Measurements from ENCODE around the gene UACA. TPM values are rescaled to one million over a fixed set of nuclear protein-coding genes. Genes with fewer than 3 reads are reported as not detected.
A peak's percentile ranks its signal among the peaks of the same experiment; 100 is the strongest.
"Not testable (repeated sequence)": the region's sequence is repeated elsewhere in the genome, so short reads cannot be mapped to it uniquely, and the experiment has no call there.

UACA gene, protein sequence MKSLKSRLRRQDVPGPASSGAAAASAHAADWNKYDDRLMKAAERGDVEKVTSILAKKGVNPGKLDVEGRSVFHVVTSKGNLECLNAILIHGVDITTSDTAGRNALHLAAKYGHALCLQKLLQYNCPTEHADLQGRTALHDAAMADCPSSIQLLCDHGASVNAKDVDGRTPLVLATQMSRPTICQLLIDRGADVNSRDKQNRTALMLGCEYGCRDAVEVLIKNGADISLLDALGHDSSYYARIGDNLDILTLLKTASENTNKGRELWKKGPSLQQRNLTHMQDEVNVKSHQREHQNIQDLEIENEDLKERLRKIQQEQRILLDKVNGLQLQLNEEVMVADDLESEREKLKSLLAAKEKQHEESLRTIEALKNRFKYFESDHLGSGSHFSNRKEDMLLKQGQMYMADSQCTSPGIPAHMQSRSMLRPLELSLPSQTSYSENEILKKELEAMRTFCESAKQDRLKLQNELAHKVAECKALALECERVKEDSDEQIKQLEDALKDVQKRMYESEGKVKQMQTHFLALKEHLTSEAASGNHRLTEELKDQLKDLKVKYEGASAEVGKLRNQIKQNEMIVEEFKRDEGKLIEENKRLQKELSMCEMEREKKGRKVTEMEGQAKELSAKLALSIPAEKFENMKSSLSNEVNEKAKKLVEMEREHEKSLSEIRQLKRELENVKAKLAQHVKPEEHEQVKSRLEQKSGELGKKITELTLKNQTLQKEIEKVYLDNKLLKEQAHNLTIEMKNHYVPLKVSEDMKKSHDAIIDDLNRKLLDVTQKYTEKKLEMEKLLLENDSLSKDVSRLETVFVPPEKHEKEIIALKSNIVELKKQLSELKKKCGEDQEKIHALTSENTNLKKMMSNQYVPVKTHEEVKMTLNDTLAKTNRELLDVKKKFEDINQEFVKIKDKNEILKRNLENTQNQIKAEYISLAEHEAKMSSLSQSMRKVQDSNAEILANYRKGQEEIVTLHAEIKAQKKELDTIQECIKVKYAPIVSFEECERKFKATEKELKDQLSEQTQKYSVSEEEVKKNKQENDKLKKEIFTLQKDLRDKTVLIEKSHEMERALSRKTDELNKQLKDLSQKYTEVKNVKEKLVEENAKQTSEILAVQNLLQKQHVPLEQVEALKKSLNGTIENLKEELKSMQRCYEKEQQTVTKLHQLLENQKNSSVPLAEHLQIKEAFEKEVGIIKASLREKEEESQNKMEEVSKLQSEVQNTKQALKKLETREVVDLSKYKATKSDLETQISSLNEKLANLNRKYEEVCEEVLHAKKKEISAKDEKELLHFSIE (N-terminal part only)
- total RNA-seq (under 1 TPM; 0.15 to 0.28 TPM), polyA plus RNA-seq (under 1 TPM in 1 of 2 donors, not detected in 1; 0.40 TPM)

DNA sequence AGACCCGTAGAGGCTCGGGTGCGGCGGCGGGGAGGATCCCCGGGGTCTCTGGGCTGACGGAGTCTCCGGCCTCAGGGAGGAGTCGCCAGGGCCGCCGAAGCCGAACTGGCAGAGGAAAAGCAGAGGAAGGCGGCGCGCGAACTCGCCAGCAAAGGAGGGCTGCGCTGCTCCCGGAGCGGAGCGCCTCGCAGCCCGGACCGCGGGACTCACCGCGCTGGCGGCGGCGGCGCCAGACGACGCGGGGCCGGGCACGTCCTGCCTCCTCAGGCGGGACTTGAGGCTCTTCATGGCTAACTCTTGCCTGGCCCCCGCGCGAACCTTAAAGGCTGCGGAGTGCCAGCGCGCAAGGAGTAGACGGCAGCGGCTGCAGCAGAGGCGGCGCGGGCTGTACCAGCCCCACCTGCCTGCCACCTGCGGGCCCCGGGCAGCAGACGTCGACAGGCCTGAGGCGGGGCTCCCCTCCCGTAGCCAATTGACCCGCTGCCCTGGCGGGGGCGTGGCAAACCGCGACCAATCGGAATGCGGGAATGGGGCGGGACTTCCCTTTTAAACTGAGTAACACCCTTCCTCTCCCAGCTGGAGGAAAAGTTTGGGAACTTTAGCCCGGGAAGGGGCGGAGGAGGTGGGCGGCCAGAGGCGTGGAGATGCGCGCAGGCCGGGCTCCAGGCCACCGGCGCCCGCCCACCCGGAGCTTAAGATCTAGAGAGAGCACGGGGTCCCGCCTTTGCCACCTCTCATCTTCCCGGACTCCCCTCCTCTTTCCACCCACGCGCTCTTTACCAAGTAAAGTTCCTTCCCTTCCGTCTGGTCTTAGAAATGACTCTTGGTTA lies at the start of gene UACA:
UACA (minus strand) TSS at position 439 of the 830 bp plus-strand sequence; CDS start at position 288, 151 bp downstream.
- Mint-ChIP-seq H3K27ac (peak within 1 kb of the TSS in 3 of 7 donors; percentile 25 to 66 (median 25)), H3K4me1 (peaks cover 8 to 19% (median 16%) of the 10 kb centered on the region in 4 donors), H3K4me3 (peak within 1 kb of the TSS; percentile 79 to 93 (median 87)), H3K36me3 (no peaks in the 10 kb centered on the region), H3K27me3 (peaks cover 29 to 49% of the 10 kb centered on the region in 2 donors), H3K9me3 (peaks cover 0 to 2% (median 0%) of the 10 kb centered on the region in 8 donors)
- POLR2A ChIA-PET (ENCODE audit: partially characterized antibody), result no interaction called here
- Histone ChIP-seq H3K36me3 (ENCODE audit: insufficient read depth, low read length) (no peaks in the 10 kb centered on the region), H3K9me3 (ENCODE audit: control insufficient read depth in 1 of 2, low read length in 2 of 2) (no peaks in the 10 kb centered on the region), H3K27ac (ENCODE audit: low read depth, low read length) (no peak within 1 kb of the TSS), H3K4me1 (ENCODE audit: insufficient read depth, low read length) (peaks cover 22% of the 10 kb centered on the region), H3K4me3 (ENCODE audit: low read length in 2 of 2) (peak within 1 kb of the TSS in 1 of 2 donors; percentile 48), H3K27me3 (ENCODE audit: insufficient read depth, low read length) (peaks cover 36% of the 10 kb centered on the region)
- peak; percentile 46 to 63 (median 59) for DNase-seq
- intact Hi-C loops (cut with micrococcal nuclease), result no loop called here
- CTCF ChIA-PET (ENCODE audit: partially characterized antibody), result no interaction called here

DNA sequence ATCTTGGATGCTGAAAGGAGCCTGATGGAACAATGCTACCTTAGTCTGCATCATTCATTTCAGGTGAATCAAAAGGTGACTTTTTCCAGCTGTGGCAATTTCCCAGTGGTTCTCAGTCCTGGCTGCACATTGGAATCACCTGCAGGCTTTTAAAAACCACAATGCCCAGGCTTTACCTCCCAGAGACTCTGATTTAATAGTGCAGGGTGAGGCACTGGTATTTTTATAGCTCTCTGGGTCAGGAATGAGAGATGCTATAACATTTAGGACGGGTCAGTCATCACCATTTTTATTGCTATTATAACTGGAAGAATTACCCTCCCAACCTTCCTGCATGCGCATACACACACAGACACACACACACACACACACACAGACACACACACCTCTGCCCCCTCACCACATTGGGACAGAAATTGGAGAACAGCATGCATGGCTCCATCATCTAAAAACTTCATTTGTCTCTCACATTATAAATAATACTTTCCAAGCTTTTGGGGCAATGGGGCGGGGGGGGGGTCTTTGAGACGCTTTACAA lies 49.5 kb upstream of the UACA start:
- H3K36me3 Mint-ChIP-seq, result no peaks in the 10 kb centered on the region
- ChIA-PET CTCF (ENCODE audit: partially characterized antibody) (interaction anchor here (0.7 to 3.7 kb wide), 8 partner anchors 8 to 1180 kb away, joined by 3 to 26 read pairs (median 6); no protein-coding TSS in a partner anchor), POLR2A (ENCODE audit: partially characterized antibody) (no interaction called here)
- Histone ChIP-seq H3K27ac (ENCODE audit: low read depth, low read length) (no peak overlapping the region), H3K36me3 (ENCODE audit: insufficient read depth, low read length) (no peaks in the 10 kb centered on the region), H3K27me3 (ENCODE audit: insufficient read depth, low read length) (no peaks in the 10 kb centered on the region), H3K4me3 (ENCODE audit: low read length in 2 of 2) (no peak overlapping the region), H3K4me1 (ENCODE audit: insufficient read depth, low read length) (peaks cover 3% of the 10 kb centered on the region), H3K9me3 (ENCODE audit: control insufficient read depth in 1 of 2, low read length in 2 of 2) (no peaks in the 10 kb centered on the region)
- no peak for DNase-seq
- H3K27ac Mint-ChIP-seq, result no peak overlapping the region
- peaks cover 0 to 5% (median 3%) of the 10 kb centered on the region in 4 donors for H3K4me1 Mint-ChIP-seq
- intact Hi-C loops (cut with micrococcal nuclease), result loop anchor here (2.0 kb wide), 1 partner anchor 142 kb away; no protein-coding TSS in a partner anchor
- peaks cover 11 to 13% of the 10 kb centered on the region in 2 donors for H3K27me3 Mint-ChIP-seq
- no peak overlapping the region for H3K4me3 Mint-ChIP-seq
- H3K9me3 Mint-ChIP-seq, result no peaks in the 10 kb centered on the region

DNA sequence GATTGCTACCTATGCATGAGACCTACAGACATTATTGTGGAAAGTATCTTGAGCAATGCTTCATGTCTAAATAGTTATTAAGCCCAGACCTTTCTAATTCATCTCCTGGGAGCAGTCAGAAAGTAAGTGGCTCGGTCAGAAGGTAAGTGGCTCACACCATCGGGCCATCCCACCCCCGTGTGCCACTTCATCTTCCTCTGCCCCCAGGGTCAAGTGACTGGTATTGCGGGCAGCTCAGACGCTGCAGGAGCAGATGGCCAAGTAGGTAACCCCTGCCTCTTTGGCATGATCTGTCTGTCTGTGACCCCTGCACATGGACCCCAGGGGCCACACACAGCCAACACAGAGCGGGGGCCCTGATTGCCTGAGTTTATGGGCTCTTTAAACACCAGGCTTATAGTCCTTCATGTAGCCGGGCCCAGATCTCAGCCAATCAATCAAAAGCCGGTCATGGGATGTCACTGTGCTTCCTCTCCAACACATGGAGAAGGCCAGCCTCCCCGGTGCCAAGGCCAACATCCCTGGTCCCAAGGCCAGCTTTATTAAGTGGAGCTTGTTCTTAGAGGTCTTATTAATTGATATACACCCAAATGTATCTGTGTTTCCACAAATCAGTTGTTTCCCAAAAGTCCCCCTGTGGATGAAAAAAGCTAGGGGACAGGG lies 47.7 kb upstream of the UACA start:
- no peaks in the 10 kb centered on the region for H3K36me3 ChIP-seq (ENCODE audit: insufficient read depth, low read length)
- no peaks in the 10 kb centered on the region for H3K9me3 Mint-ChIP-seq
- no peak overlapping the region for H3K27ac Mint-ChIP-seq
- POLR2A ChIA-PET (ENCODE audit: partially characterized antibody), result no interaction called here
- peaks cover 11 to 13% of the 10 kb centered on the region in 2 donors for H3K27me3 Mint-ChIP-seq
- no peak for DNase-seq
- no peaks in the 10 kb centered on the region for H3K9me3 ChIP-seq (ENCODE audit: control insufficient read depth in 1 of 2, low read length in 2 of 2)
- H3K4me1 Mint-ChIP-seq, result peaks cover 0 to 9% (median 5%) of the 10 kb centered on the region in 4 donors
- CTCF ChIA-PET (ENCODE audit: partially characterized antibody), result interaction anchor here (0.6 to 3.7 kb wide), 17 partner anchors 8 to 1554 kb away, joined by 3 to 26 read pairs (median 4); no protein-coding TSS in a partner anchor
- no peaks in the 10 kb centered on the region for H3K27me3 ChIP-seq (ENCODE audit: insufficient read depth, low read length)
- H3K27ac ChIP-seq (ENCODE audit: low read depth, low read length), result no peak overlapping the region
- H3K36me3 Mint-ChIP-seq, result no peaks in the 10 kb centered on the region
- no peak overlapping the region for H3K4me3 Mint-ChIP-seq
- H3K4me1 ChIP-seq (ENCODE audit: insufficient read depth, low read length), result peaks cover 3% of the 10 kb centered on the region
- H3K4me3 ChIP-seq (ENCODE audit: low read length in 2 of 2), result no peak overlapping the region
- intact Hi-C loops (cut with micrococcal nuclease), result no loop called here

DNA sequence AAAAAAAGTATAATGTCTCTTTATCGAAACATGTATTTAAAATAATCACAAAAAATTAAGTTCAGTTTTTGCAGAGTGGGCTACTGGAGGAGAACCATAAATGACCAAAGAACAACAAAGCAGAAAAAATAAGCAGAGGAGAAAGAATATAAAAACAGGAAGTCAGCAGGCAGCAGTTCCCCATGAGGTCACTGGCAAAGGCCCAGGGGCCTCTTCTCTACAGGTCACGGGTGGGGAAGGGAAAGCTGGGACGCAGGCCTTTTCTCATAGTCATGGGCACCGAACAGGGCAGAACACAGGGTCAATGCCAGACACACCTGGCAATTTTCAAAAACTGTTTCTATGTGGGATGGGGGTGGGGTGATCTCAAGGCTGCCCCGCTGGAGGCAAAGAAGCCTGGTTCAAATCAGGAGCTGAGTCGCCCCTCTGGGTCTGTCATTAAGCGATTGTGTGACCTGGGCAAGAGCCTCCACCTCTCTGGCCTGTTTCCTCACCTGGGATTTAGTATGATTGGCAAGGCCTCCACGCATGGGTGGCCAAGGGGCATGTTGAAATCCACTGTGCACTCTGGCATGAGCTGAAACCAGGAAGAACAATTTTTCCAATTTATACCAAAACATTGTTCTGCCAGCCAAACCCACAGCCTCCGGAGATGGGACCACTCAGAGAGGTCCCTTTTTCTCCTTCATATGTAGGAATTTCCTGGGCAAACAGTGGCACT lies 43.8 kb upstream of the UACA start:
- no peak overlapping the region for H3K4me3 ChIP-seq (ENCODE audit: low read length in 2 of 2)
- H3K27me3 Mint-ChIP-seq, result peaks cover 11 to 12% of the 10 kb centered on the region in 2 donors
- peaks cover 0 to 8% (median 5%) of the 10 kb centered on the region in 4 donors for H3K4me1 Mint-ChIP-seq
- H3K36me3 Mint-ChIP-seq, result no peaks in the 10 kb centered on the region
- intact Hi-C loops (cut with micrococcal nuclease), result no loop called here
- no peak for DNase-seq
- H3K9me3 ChIP-seq (ENCODE audit: control insufficient read depth in 1 of 2, low read length in 2 of 2), result no peaks in the 10 kb centered on the region
- peaks cover 3% of the 10 kb centered on the region for H3K4me1 ChIP-seq (ENCODE audit: insufficient read depth, low read length)
- no peak overlapping the region for H3K4me3 Mint-ChIP-seq
- no peaks in the 10 kb centered on the region for H3K36me3 ChIP-seq (ENCODE audit: insufficient read depth, low read length)
- H3K27me3 ChIP-seq (ENCODE audit: insufficient read depth, low read length), result no peaks in the 10 kb centered on the region
- no peaks in the 10 kb centered on the region for H3K9me3 Mint-ChIP-seq
- ChIA-PET POLR2A (ENCODE audit: partially characterized antibody) (no interaction called here), CTCF (ENCODE audit: partially characterized antibody) (interaction anchor here (1.3 to 1.4 kb wide), 2 partner anchors 10 to 18 kb away, joined by 4 to 5 read pairs; no protein-coding TSS in a partner anchor)
- H3K27ac Mint-ChIP-seq, result no peak overlapping the region
- no peak overlapping the region for H3K27ac ChIP-seq (ENCODE audit: low read depth, low read length)

DNA sequence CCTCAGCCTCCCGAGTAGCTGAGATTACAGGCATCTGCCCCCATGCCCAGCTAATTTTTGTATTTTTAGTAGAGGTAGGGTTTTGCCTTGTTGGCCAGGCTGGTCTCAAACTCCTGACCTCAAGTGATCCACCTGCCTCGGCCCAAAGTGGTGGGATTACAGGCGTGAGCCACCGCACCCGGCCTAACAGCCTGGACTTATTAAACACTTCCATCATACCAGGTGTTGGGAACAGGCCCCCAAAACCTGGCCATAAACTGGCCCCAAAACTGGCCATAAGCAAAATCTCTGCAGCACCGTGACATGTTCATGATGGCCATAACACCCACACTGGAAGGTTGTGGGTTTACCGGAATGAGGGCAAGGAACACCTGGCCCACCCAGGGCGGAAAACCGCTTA lies 41.0 kb upstream of the UACA start:
- CTCF ChIA-PET (ENCODE audit: partially characterized antibody); H3K4me1 Mint-ChIP-seq; POLR2A ChIA-PET (ENCODE audit: partially characterized antibody); DNase-seq; H3K27me3 Mint-ChIP-seq; H3K4me3 Mint-ChIP-seq; H3K27ac Mint-ChIP-seq; H3K4me1 ChIP-seq (ENCODE audit: insufficient read depth, low read length); H3K27me3 ChIP-seq (ENCODE audit: insufficient read depth, low read length); H3K9me3 Mint-ChIP-seq; H3K27ac ChIP-seq (ENCODE audit: low read depth, low read length); H3K36me3 ChIP-seq (ENCODE audit: insufficient read depth, low read length); H3K4me3 ChIP-seq (ENCODE audit: low read length in 2 of 2); H3K36me3 Mint-ChIP-seq; intact Hi-C loops (cut with micrococcal nuclease); H3K9me3 ChIP-seq (ENCODE audit: control insufficient read depth in 1 of 2, low read length in 2 of 2): not testable (repeated sequence)
